ENCODE data around the gene EIF3F. TPM values are rescaled to one million over a fixed set of nuclear protein-coding genes. Genes with fewer than 3 reads are reported as not detected.
A peak's percentile ranks its signal among the peaks of the same experiment; 100 is the strongest.

The EIF3F gene
- total and polyA plus RNA-seq, 2 experiments from 2014 or later: 193 to 359 TPM

- whole genome bisulfite sequencing, 2 experiments (ENCODE audit: low coverage in 1 of 2, low lambda C conversion rate in 2 of 2, missing lambda C conversion rate in 2 of 2): 0 to 2% methylated on average over 2 of the region's 2 CpGs
- in situ Hi-C loops (cut with MboI): no loop called here
- peak; percentile 77 for DNase-seq
- peak overlapping the region; percentile 53 for H3K4me2 ChIP-seq (ENCODE audit: unreplicated experiment)
- TF ChIP-seq EZH2phosphoT487 (IDR thresholded peaks at IDR 0.05; ENCODE audit: insufficient read depth, low read depth) (no peak), EZH2 (IDR thresholded peaks at IDR 0.05; ENCODE audit: insufficient read depth, poor library complexity, severe bottlenecking) (no peak)
- H3K36me3 ChIP-seq (ENCODE audit: low read depth): no peaks in the 10 kb centered on the region
- H3K4me1 ChIP-seq (ENCODE audit: insufficient read depth): peaks cover 19% of the 10 kb centered on the region
- peak overlapping the region; percentile 25 for H3K4me3 ChIP-seq
- H2AFZ ChIP-seq: no peak overlapping the region
- no peaks in the 10 kb centered on the region for H4K20me1 ChIP-seq (ENCODE audit: insufficient read depth)
- H3K27ac ChIP-seq: no peak overlapping the region; the same call in 1 of the 2 replicates
- H3K9ac ChIP-seq: no peak overlapping the region
- no peaks in the 10 kb centered on the region for H3K27me3 ChIP-seq (replicated peaks; ENCODE audit: insufficient read depth)
- no peaks in the 10 kb centered on the region for H3K79me2 ChIP-seq (ENCODE audit: insufficient read depth)
- H3F3A ChIP-seq (ENCODE audit: insufficient read depth): peaks cover 20% of the 10 kb centered on the region
- H3K9me3 ChIP-seq (ENCODE audit: low read depth): no peaks in the 10 kb centered on the region
- no peaks in the 10 kb centered on the region for H3K9me2 ChIP-seq (ENCODE audit: insufficient read depth)
Observed at GRCh38 chr11:8025816-8026215, 38.7 kb downstream of the EIF3F start.

DNA sequence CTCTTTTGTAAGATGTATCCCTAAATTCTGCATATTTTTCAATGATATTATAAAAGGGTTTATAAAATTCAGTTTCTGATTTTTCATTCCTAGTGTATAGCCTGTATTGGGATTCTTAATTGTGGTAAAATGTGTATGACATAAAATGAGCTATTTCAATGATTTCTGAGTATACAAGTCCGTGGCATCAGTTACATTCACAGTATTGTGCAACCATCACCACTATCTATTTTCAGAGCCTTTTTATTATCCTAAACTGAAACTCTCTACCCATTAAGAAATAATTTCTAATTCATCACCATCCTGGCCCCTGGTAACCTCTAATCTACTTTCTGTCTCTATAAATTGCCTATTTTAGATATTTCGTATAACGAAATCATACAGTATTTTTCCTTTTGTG lies 39.8 kb downstream of the EIF3F start:
- Histone ChIP-seq H3K4me1 (ENCODE audit: insufficient read depth) (peaks cover 19% of the 10 kb centered on the region), H3K27me3 (replicated peaks; ENCODE audit: insufficient read depth) (no peaks in the 10 kb centered on the region), H3K79me2 (ENCODE audit: insufficient read depth) (no peaks in the 10 kb centered on the region), H3K9me2 (ENCODE audit: insufficient read depth) (no peaks in the 10 kb centered on the region), H3K36me3 (ENCODE audit: low read depth) (no peaks in the 10 kb centered on the region), H4K20me1 (ENCODE audit: insufficient read depth) (no peaks in the 10 kb centered on the region), H3K4me2 (ENCODE audit: unreplicated experiment) (no peak overlapping the region), H3K9me3 (ENCODE audit: low read depth) (no peaks in the 10 kb centered on the region), H3K27ac (no peak overlapping the region), H2AFZ (no peak overlapping the region), H3K9ac (no peak overlapping the region), H3F3A (ENCODE audit: insufficient read depth) (peaks cover 17% of the 10 kb centered on the region), H3K4me3 (no peak overlapping the region)
- no peak for TF ChIP-seq EZH2phosphoT487 (IDR thresholded peaks at IDR 0.05; ENCODE audit: insufficient read depth, low read depth)
- no peak for TF ChIP-seq EZH2 (IDR thresholded peaks at IDR 0.05; ENCODE audit: insufficient read depth, poor library complexity, severe bottlenecking)
- no peak for DNase-seq
- 95 to 98% methylated on average over 3 of the region's 3 CpGs for WGBS, 2 experiments (ENCODE audit: low coverage in 1 of 2, low lambda C conversion rate in 2 of 2, missing lambda C conversion rate in 2 of 2)
- in situ Hi-C loops (cut with MboI): no loop called here

DNA sequence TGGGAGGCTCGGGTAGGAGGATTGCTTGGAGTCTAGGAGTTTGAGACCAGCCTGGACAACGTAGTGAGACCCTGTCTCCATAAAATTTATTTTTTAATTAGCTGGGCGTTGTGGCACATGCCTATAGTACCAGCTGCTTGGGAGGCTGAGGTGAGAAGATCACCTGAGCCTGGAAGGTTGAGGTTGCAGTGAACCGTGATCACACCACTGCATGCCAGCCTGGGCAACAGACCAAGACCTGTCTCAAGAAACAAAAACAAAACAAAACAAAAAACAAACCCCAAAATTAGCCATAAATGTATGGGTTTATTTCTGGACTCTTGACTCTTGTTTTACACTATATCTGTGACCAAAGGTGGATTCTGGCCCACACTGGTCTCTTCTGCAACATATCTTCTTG lies 41.6 kb downstream of the EIF3F start:
- Histone ChIP-seq H2AFZ (no peak overlapping the region), H3K4me1 (ENCODE audit: insufficient read depth) (peaks cover 19% of the 10 kb centered on the region), H3K79me2 (ENCODE audit: insufficient read depth) (no peaks in the 10 kb centered on the region), H3K27me3 (replicated peaks; ENCODE audit: insufficient read depth) (no peaks in the 10 kb centered on the region), H3K9ac (no peak overlapping the region), H3K36me3 (ENCODE audit: low read depth) (no peaks in the 10 kb centered on the region), H4K20me1 (ENCODE audit: insufficient read depth) (no peaks in the 10 kb centered on the region), H3F3A (ENCODE audit: insufficient read depth) (peaks cover 17% of the 10 kb centered on the region), H3K9me2 (ENCODE audit: insufficient read depth) (no peaks in the 10 kb centered on the region), H3K4me2 (ENCODE audit: unreplicated experiment) (no peak overlapping the region), H3K4me3 (no peak overlapping the region), H3K27ac (no peak overlapping the region), H3K9me3 (ENCODE audit: low read depth) (no peaks in the 10 kb centered on the region)
- TF ChIP-seq EZH2phosphoT487 (IDR thresholded peaks at IDR 0.05; ENCODE audit: insufficient read depth, low read depth) (no peak), EZH2 (IDR thresholded peaks at IDR 0.05; ENCODE audit: insufficient read depth, poor library complexity, severe bottlenecking) (no peak)
- in situ Hi-C loops (cut with MboI): no loop called here
- WGBS, 2 experiments (ENCODE audit: low coverage in 1 of 2, low lambda C conversion rate in 2 of 2, missing lambda C conversion rate in 2 of 2): 91 to 98% methylated on average over 4 of the region's 4 CpGs
- DNase-seq: no peak

DNA sequence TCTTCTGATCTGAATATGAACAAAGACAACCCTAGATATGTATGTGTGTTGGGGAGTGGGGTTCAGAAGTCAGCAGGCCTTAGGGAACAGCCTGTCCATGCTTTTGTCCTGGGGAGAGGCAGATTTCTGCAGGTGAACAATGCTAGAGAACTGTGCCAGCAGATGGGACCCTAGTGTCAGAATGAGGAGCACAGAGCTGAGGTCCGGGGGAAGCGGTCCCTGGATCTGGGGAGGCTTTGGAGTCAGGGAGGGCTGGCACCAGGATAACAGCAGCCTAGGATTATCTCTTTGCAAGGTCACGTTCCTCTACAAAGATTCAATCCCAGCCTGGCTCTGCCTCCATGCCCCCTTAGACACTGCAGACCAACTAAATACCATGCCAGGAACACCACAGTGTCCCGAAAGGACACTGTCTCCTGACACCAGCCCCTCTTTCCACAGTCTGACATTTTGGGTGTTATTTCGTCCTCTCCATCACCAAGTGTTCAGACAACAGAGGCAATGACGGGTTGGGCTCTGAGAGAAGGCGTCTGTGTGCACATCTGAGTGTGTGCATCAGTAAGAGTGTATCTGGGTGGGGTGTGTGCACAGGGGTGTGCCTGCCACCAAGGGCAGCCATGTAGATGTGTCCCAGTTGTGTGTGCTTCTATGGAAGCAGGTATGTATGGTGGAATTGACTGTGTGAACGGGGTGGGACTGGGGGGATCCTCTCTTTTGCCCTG lies 43.5 kb downstream of the EIF3F start:
- peaks cover 9% of the 10 kb centered on the region for H3K4me1 ChIP-seq (ENCODE audit: insufficient read depth)
- DNase-seq: no peak
- H3K4me2 ChIP-seq (ENCODE audit: unreplicated experiment): no peak overlapping the region
- no peaks in the 10 kb centered on the region for H3K9me2 ChIP-seq (ENCODE audit: insufficient read depth)
- H2AFZ ChIP-seq: no peak overlapping the region
- H3F3A ChIP-seq (ENCODE audit: insufficient read depth): peaks cover 13% of the 10 kb centered on the region
- no peak overlapping the region for H3K27ac ChIP-seq
- TF ChIP-seq EZH2phosphoT487 (IDR thresholded peaks at IDR 0.05; ENCODE audit: insufficient read depth, low read depth) (no peak), EZH2 (IDR thresholded peaks at IDR 0.05; ENCODE audit: insufficient read depth, poor library complexity, severe bottlenecking) (no peak)
- no peaks in the 10 kb centered on the region for H3K9me3 ChIP-seq (ENCODE audit: low read depth)
- H3K36me3 ChIP-seq (ENCODE audit: low read depth): no peaks in the 10 kb centered on the region
- 95 to 96% methylated on average over 8 of the region's 8 CpGs for WGBS, 2 experiments (ENCODE audit: low coverage in 1 of 2, low lambda C conversion rate in 2 of 2, missing lambda C conversion rate in 2 of 2)
- H3K27me3 ChIP-seq (replicated peaks; ENCODE audit: insufficient read depth): no peaks in the 10 kb centered on the region
- no peaks in the 10 kb centered on the region for H3K79me2 ChIP-seq (ENCODE audit: insufficient read depth)
- no peaks in the 10 kb centered on the region for H4K20me1 ChIP-seq (ENCODE audit: insufficient read depth)
- H3K9ac ChIP-seq: no peak overlapping the region
- in situ Hi-C loops (cut with MboI): no loop called here
- no peak overlapping the region for H3K4me3 ChIP-seq

Measured in GM23248 (cell line).